Esophagus squamous epithelium (tissue), 4 donors: ENCODE data around the gene ZNF124.

ENCODE experiments used
- CTCF ChIP-seq, 6 experiments: fragments of 450-650 bp in 4 of 6; fragments of 200-600 bp in 2 of 6; sonication (generic) in 2 of 6; IDR thresholded peaks; one replicate each; pipeline ENCODE4 v1.5.1; 2016 to 2019; ENCODE audit warnings: antibody characterized with exemption in 6 of 6, mild to moderate bottlenecking in 4 of 6, moderate library complexity in 4 of 6
- POLR2A ChIP-seq, 4 donors: fragments of 450-650 bp; IDR thresholded peaks; one replicate each; pipeline ENCODE4 v1.6.1; 2017; ENCODE audit warnings: antibody characterized with exemption in 4 of 4, mild to moderate bottlenecking in 4 of 4, moderate library complexity in 3 of 4

GRCh38 chr1:247115141-247115510 lies 56.7 kb downstream of the ZNF124 start:
- TF ChIP-seq CTCF (IDR thresholded peaks at IDR 0.05) (no peak), POLR2A (IDR thresholded peaks at IDR 0.05) (no peak)
